Measurements from ENCODE around the gene SLC4A5. TPM values are rescaled to one million over a fixed set of nuclear protein-coding genes. Genes with fewer than 3 reads are reported as not detected.

Gene SLC4A5
- total RNA-seq, 2 experiments from 2014 or later: 1.6 to 2.8 TPM

DNA sequence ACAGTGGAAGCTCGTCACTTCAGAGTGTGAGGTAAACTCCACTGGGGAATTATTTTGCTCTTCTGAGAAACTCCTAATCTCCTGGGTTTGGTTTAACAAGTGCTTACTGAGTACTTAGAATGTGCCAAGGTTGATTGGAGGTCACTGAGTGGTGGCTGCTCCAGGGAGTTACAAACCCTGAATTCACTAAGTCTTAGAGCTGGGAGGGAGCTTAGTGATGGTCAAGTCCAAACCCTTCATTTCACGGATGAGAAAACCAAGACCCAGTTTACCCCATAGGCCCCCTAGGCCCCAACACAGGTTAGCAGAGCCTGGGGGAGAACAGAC, 52.0 kb downstream of the SLC4A5 start:
- no peak for ATAC-seq
- Mint-ChIP-seq H3K27me3 (ENCODE audit: low read depth) (no peaks in the 10 kb centered on the region), H3K27ac (peak overlapping the region; percentile 85), H3K4me3 (no peak overlapping the region), H3K9me3 (ENCODE audit: insufficient read depth) (no peaks in the 10 kb centered on the region), H3K4me1 (ENCODE audit: low read depth) (peaks cover 20% of the 10 kb centered on the region), H3K36me3 (ENCODE audit: low read depth) (no peaks in the 10 kb centered on the region)
- POLR2A ChIA-PET: interaction anchor here (1.1 to 1.8 kb wide), 5 partner anchors 9 to 86 kb away, joined by 3 to 9 read pairs (median 4); no protein-coding TSS in a partner anchor
- no peak for DNase-seq
- CTCF ChIA-PET: interaction anchor here (1.2 to 2.6 kb wide), 4 partner anchors 26 to 100 kb away, joined by 3 to 20 read pairs (median 8); no protein-coding TSS in a partner anchor

DNA sequence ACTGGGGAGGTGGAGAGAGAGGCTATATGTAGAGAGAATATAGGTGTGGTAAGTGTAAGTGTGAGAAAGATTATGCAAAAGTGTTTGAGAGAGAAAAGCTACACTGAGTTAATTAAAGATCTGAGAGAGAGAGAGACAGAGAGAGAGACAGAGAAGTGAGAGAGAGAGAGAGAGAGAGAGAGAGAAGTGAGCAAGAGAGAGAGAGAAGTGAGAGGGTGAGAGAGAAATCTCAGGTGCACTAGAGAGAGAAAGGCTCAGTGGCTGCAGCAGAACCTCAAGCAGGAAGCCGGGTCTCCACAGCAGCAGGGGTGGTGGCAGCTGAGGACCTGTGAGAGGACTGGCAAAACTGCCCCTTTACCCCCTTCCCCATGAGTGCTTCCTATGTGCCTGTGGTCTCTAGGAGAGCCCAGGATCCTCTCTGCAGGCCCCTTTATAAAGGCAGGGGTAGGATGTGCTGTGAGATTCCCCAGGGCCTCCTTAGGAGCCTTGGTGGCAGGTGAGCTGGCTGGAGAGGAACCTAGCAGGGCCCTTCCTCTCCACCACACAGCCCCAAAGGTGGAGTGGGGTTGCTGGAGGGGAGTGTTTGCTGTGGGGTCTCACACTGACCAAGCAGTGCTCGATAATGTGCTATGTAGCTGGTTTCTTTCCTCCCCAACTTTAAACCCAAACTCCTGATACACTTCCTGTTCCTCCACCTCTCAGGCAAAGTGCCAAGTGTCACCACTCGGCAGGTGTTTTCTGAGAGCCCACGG, 52.6 kb downstream of the SLC4A5 start:
- H3K4me1 Mint-ChIP-seq (ENCODE audit: low read depth): peaks cover 20% of the 10 kb centered on the region
- H3K36me3 Mint-ChIP-seq (ENCODE audit: low read depth): no peaks in the 10 kb centered on the region
- peak overlapping the region; percentile 20 for H3K4me3 Mint-ChIP-seq

GRCh38 chr2:74290066-74290465, 53.1 kb downstream of the SLC4A5 start:
- CTCF ChIA-PET: interaction anchor here (2.3 kb wide), 1 partner anchor 40 kb away, joined by 11 read pairs; no protein-coding TSS in a partner anchor
- Mint-ChIP-seq H3K27me3 (ENCODE audit: low read depth) (no peaks in the 10 kb centered on the region), H3K27ac (peak overlapping the region; percentile 85), H3K4me3 (peak overlapping the region; percentile 20), H3K4me1 (ENCODE audit: low read depth) (peaks cover 20% of the 10 kb centered on the region), H3K9me3 (ENCODE audit: insufficient read depth) (no peaks in the 10 kb centered on the region), H3K36me3 (ENCODE audit: low read depth) (no peaks in the 10 kb centered on the region)
- DNase-seq (no peak), ATAC-seq (no peak)
- POLR2A ChIA-PET: interaction anchor here (1.6 to 1.8 kb wide), 2 partner anchors 19 to 23 kb away, joined by 3 to 9 read pairs; no protein-coding TSS in a partner anchor

More for the DNA sequence above, 52.6 kb downstream of the SLC4A5 start:
- peak; percentile 72 for DNase-seq
- Mint-ChIP-seq H3K27me3 (ENCODE audit: low read depth) (no peaks in the 10 kb centered on the region), H3K9me3 (ENCODE audit: insufficient read depth) (no peaks in the 10 kb centered on the region), H3K27ac (peak overlapping the region; percentile 85)
- ChIA-PET CTCF (interaction anchor here (1.2 to 2.6 kb wide), 4 partner anchors 25 to 101 kb away, joined by 3 to 20 read pairs (median 8); no protein-coding TSS in a partner anchor), POLR2A (interaction anchor here (1.1 to 1.8 kb wide), 4 partner anchors 9 to 24 kb away, joined by 3 to 9 read pairs (median 4); no protein-coding TSS in a partner anchor)
- ATAC-seq: peak; percentile 85

GRCh38 chr2:74286725-74287124, 56.5 kb downstream of the SLC4A5 start:
- Mint-ChIP-seq H3K4me1 (ENCODE audit: low read depth) (peaks cover 18% of the 10 kb centered on the region), H3K27ac (no peak overlapping the region), H3K9me3 (ENCODE audit: insufficient read depth) (no peaks in the 10 kb centered on the region), H3K36me3 (ENCODE audit: low read depth) (no peaks in the 10 kb centered on the region), H3K27me3 (ENCODE audit: low read depth) (no peaks in the 10 kb centered on the region), H3K4me3 (no peak overlapping the region)
- no peak for ATAC-seq
- no peak for DNase-seq
- ChIA-PET CTCF (no interaction called here), POLR2A (interaction anchor here (0.7 kb wide), 1 partner anchor 102 kb away, joined by 4 read pairs; no protein-coding TSS in a partner anchor)

DNA sequence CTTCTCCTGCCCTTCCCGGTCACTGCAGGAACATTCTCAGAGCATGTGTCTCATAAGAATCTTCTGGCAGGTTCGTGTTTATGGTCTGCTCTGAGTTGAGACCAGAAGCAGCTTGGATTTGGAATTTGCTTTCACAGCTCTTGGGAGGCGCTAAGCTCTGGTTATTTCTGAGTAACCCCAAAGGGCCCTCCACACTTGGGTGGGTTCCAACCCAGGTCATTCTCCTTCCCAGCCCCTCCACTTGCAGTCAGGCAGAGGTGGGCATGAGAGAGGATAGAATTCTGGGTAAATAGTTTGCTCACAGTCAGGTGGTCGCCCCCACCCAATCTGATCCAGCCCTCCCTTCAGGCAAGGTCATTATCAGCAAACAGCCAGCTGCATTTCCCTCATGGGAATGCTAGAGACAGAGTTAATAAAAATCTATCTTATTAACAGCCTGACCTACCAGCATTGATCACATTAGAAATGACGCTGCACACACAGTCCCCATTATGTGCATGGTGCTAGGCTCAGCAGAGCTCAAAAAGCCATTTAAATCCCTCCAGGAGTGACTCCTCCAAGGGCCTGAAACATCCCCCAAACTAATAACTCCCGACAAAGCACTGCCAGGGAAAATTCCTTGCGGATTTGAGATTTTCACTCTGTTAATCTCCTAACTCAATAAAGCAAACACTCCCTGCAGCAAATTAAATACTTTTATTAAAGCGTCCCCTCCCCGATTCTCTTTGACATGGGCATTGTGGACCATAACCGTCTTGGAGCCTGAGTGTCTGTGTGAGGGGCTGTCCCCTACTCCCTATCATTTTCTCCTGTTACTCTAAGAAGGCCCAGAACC, 61.9 kb downstream of the SLC4A5 start:
- no peak for ATAC-seq
- peaks cover 8% of the 10 kb centered on the region for H3K27me3 Mint-ChIP-seq (ENCODE audit: low read depth)
- H3K9me3 Mint-ChIP-seq (ENCODE audit: insufficient read depth): no peaks in the 10 kb centered on the region
- ChIA-PET POLR2A (interaction anchor here (0.8 kb wide), 1 partner anchor 10 kb away, joined by 4 read pairs; no protein-coding TSS in a partner anchor), CTCF (interaction anchor here (0.9 to 1.5 kb wide), 3 partner anchors 10 to 54 kb away, joined by 3 to 6 read pairs (median 3); no protein-coding TSS in a partner anchor)
- no peaks in the 10 kb centered on the region for H3K36me3 Mint-ChIP-seq (ENCODE audit: low read depth)
- no peak for DNase-seq
- no peaks in the 10 kb centered on the region for H3K4me1 Mint-ChIP-seq (ENCODE audit: low read depth)
- no peak overlapping the region for H3K27ac Mint-ChIP-seq
- no peak overlapping the region for H3K4me3 Mint-ChIP-seq

- Mint-ChIP-seq H3K27me3 (ENCODE audit: low read depth) (peaks cover 9% of the 10 kb centered on the region), H3K27ac (no peak overlapping the region), H3K4me3 (no peak overlapping the region), H3K36me3 (ENCODE audit: low read depth) (no peaks in the 10 kb centered on the region), H3K4me1 (ENCODE audit: low read depth) (no peaks in the 10 kb centered on the region), H3K9me3 (ENCODE audit: insufficient read depth) (no peaks in the 10 kb centered on the region)
- ATAC-seq (no peak), DNase-seq (no peak)
- ChIA-PET CTCF (interaction anchor here (1.0 to 1.5 kb wide), 3 partner anchors 11 to 56 kb away, joined by 3 to 7 read pairs (median 3); no protein-coding TSS in a partner anchor), POLR2A (no interaction called here)
Measured at GRCh38 chr2:74278694-74279093, 64.5 kb downstream of the SLC4A5 start.

GRCh38 chr2:74278176-74278575, 65.0 kb downstream of the SLC4A5 start:
- ChIA-PET CTCF (interaction anchor here (1.0 to 1.5 kb wide), 3 partner anchors 11 to 57 kb away, joined by 3 to 7 read pairs (median 3); no protein-coding TSS in a partner anchor), POLR2A (no interaction called here)
- H3K27me3 Mint-ChIP-seq (ENCODE audit: low read depth): peaks cover 9% of the 10 kb centered on the region
- H3K9me3 Mint-ChIP-seq (ENCODE audit: insufficient read depth): no peaks in the 10 kb centered on the region
- H3K4me1 Mint-ChIP-seq (ENCODE audit: low read depth): no peaks in the 10 kb centered on the region
- H3K36me3 Mint-ChIP-seq (ENCODE audit: low read depth): no peaks in the 10 kb centered on the region
- ATAC-seq (no peak), DNase-seq (no peak)
- H3K27ac Mint-ChIP-seq: no peak overlapping the region
- no peak overlapping the region for H3K4me3 Mint-ChIP-seq

- Mint-ChIP-seq H3K27ac (no peak overlapping the region), H3K27me3 (ENCODE audit: low read depth) (peaks cover 9% of the 10 kb centered on the region), H3K9me3 (ENCODE audit: insufficient read depth) (no peaks in the 10 kb centered on the region), H3K4me1 (ENCODE audit: low read depth) (no peaks in the 10 kb centered on the region), H3K4me3 (no peak overlapping the region), H3K36me3 (ENCODE audit: low read depth) (no peaks in the 10 kb centered on the region)
- ChIA-PET CTCF (interaction anchor here (2.1 kb wide), 1 partner anchor 60 kb away, joined by 8 read pairs; no protein-coding TSS in a partner anchor), POLR2A (no interaction called here)
- DNase-seq (no peak), ATAC-seq (no peak)
Measured at GRCh38 chr2:74275228-74275627, 68.0 kb downstream of the SLC4A5 start.

GRCh38 chr2:74269667-74270066, 73.5 kb downstream of the SLC4A5 start:
- no peaks in the 10 kb centered on the region for H3K9me3 Mint-ChIP-seq (ENCODE audit: insufficient read depth)
- no peak for DNase-seq
- ChIA-PET CTCF (interaction anchor here (1.7 to 9.7 kb wide), 2 partner anchors 20 to 65 kb away, joined by 7 to 110 read pairs; no protein-coding TSS in a partner anchor), POLR2A (no interaction called here)
- peak overlapping the region; percentile 43 for H3K27ac Mint-ChIP-seq
- peaks cover 4% of the 10 kb centered on the region for H3K36me3 Mint-ChIP-seq (ENCODE audit: low read depth)
- no peak overlapping the region for H3K4me3 Mint-ChIP-seq
- H3K27me3 Mint-ChIP-seq (ENCODE audit: low read depth): no peaks in the 10 kb centered on the region
- H3K4me1 Mint-ChIP-seq (ENCODE audit: low read depth): peaks cover 23% of the 10 kb centered on the region
- no peak for ATAC-seq

GRCh38 chr2:74267068-74267467, 76.1 kb downstream of the SLC4A5 start:
- POLR2A ChIA-PET: interaction anchor here (2.0 kb wide), 1 partner anchor 24 kb away, joined by 9 read pairs; no protein-coding TSS in a partner anchor
- Mint-ChIP-seq H3K4me1 (ENCODE audit: low read depth) (peaks cover 23% of the 10 kb centered on the region), H3K27ac (peak overlapping the region; percentile 86), H3K36me3 (ENCODE audit: low read depth) (peaks cover 4% of the 10 kb centered on the region), H3K27me3 (ENCODE audit: low read depth) (no peaks in the 10 kb centered on the region), H3K4me3 (peak overlapping the region; percentile 53), H3K9me3 (ENCODE audit: insufficient read depth) (no peaks in the 10 kb centered on the region)
- CTCF ChIA-PET: interaction anchor here (1.0 to 9.7 kb wide), 10 partner anchors 9 to 142 kb away, joined by 3 to 110 read pairs (median 4); no protein-coding TSS in a partner anchor
- DNase-seq: peak; percentile 86
- peak; percentile 98 for ATAC-seq

DNA sequence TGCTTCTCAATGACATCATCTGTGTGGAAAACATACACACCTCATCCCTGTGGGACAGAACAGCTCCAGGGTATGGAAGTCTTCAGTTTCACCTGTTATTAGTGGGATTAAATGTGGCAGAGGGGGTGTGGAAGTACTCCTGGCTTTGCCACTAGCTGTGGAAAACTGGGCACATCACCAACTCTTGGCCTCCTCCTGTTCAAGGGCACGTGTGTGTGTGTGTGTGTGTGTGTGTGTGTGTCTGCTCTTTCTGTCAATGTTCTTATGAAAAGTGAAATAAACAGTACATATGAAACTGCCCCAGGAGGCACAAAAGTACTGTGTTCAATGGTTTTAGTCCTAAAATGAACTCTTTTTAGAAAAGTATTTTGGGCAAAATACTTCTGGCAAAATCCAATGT, 78.9 kb downstream of the SLC4A5 start:
- POLR2A ChIA-PET: no interaction called here
- no peaks in the 10 kb centered on the region for H3K27me3 Mint-ChIP-seq (ENCODE audit: low read depth)
- peaks cover 4% of the 10 kb centered on the region for H3K36me3 Mint-ChIP-seq (ENCODE audit: low read depth)
- CTCF ChIA-PET: interaction anchor here (2.4 to 9.7 kb wide), 2 partner anchors 14 to 71 kb away, joined by 10 to 110 read pairs; no protein-coding TSS in a partner anchor
- DNase-seq (no peak), ATAC-seq (no peak)
- H3K9me3 Mint-ChIP-seq (ENCODE audit: insufficient read depth): no peaks in the 10 kb centered on the region
- no peak overlapping the region for H3K4me3 Mint-ChIP-seq
- peaks cover 20% of the 10 kb centered on the region for H3K4me1 Mint-ChIP-seq (ENCODE audit: low read depth)
- H3K27ac Mint-ChIP-seq: no peak overlapping the region

Measured in activated CD8-positive, alpha-beta T cell treated with anti-CD3 and anti-CD28 coated beads, Interleukin-2, amount 10 ng/mL, durations not matched to agents 7 days and 5 days (primary cell).